BLaER1 treated with 17β-estradiol and CSF1 and Interleukin-3, amounts not matched to agents 10 nM and 100 nM (cell line): ENCODE measurements around the gene RETN.
A peak's percentile ranks its signal among the peaks of the same experiment; 100 is the strongest.

Experiments
- H3K27ac ChIP-seq, 11 experiments: shearing (Covaris generic); formaldehyde crosslinking; 2 replicates each; pipeline ENCODE4 v1.8.1; 2022
- H3K27me3 ChIP-seq, 11 experiments: shearing (Covaris generic); formaldehyde crosslinking; 2 replicates each; pipeline ENCODE4 v1.8.1; 2022
- H3K36me3 ChIP-seq, 11 experiments: shearing (Covaris generic); formaldehyde crosslinking; 2 replicates each; pipeline ENCODE4 v1.8.1; 2022
- H3K4me1 ChIP-seq, 10 experiments: shearing (Covaris generic); formaldehyde crosslinking; 2 replicates each; pipeline ENCODE4 v1.8.1; 2022
- H3K4me2 ChIP-seq, 11 experiments: shearing (Covaris generic); formaldehyde crosslinking; 2 replicates each; pipeline ENCODE4 v1.8.1; 2022
- H3K4me3 ChIP-seq, 10 experiments: shearing (Covaris generic); formaldehyde crosslinking; 2 replicates each; pipeline ENCODE4 v1.8.1; 2022
- H3K9ac ChIP-seq, 11 experiments: shearing (Covaris generic); formaldehyde crosslinking; 2 replicates each; pipeline ENCODE4 v1.8.1; 2022
- H3K9me3 ChIP-seq, 11 experiments: shearing (Covaris generic); formaldehyde crosslinking; replicated peaks in 1 of 11; 2 replicates each; pipeline ENCODE4 v1.8.1; 2022
- H4K20me1 ChIP-seq, 11 experiments: shearing (Covaris generic); formaldehyde crosslinking; 2 replicates each; pipeline ENCODE4 v1.8.1; 2022
- Cebpa-rat ChIP-seq, 11 experiments: shearing (Covaris generic); IDR thresholded peaks; 2 replicates each; pipeline ENCODE4 v1.8.1; 2022

RETN gene

GRCh38 chr19:7674010-7675005 is 5.5 kb downstream of the RETN start:
- TF ChIP-seq Cebpa-rat (IDR thresholded peaks at IDR 0.05): peak in 1 of 11 experiments; percentile 49; a peak in 3 of 22 replicates
- peak overlapping the region; percentile 35 to 98 (median 93); a peak in 19 of 22 replicates for H3K4me2 ChIP-seq
- H3K9ac ChIP-seq: peak overlapping the region in 3 of 11 experiments; percentile 28 to 46 (median 38); a peak in 5 of 22 replicates
- peak overlapping the region in 2 of 10 experiments; percentile 8 to 20; a peak in 1 of 20 replicates for H3K4me3 ChIP-seq
- H3K27me3 ChIP-seq: peaks cover 0 to 20% (median 4%) of the 10 kb centered on the region in 11 experiments; a peak in 8 of 22 replicates
- H3K4me1 ChIP-seq: peaks cover 71 to 98% (median 87%) of the 10 kb centered on the region in 10 experiments
- peaks cover 0 to 33% (median 21%) of the 10 kb centered on the region in 11 experiments; a peak in 20 of 22 replicates for H3K9me3 ChIP-seq
- H4K20me1 ChIP-seq: no peaks in the 10 kb centered on the region
- H3K27ac ChIP-seq: peak overlapping the region; percentile 16 to 100 (median 91); a peak in 19 of 22 replicates
- H3K36me3 ChIP-seq: no peaks in the 10 kb centered on the region

- Histone ChIP-seq H3K4me3 (peak overlapping the region; percentile 35 to 100 (median 56); a peak in 19 of 20 replicates), H3K27ac (peak overlapping the region; percentile 25 to 100 (median 91); a peak in 21 of 22 replicates), H3K4me2 (peak overlapping the region; percentile 83 to 98 (median 93)), H3K4me1 (peaks cover 67 to 92% (median 83%) of the 10 kb centered on the region in 10 experiments), H3K9me3 (peaks cover 0 to 33% (median 21%) of the 10 kb centered on the region in 11 experiments; a peak in 20 of 22 replicates), H3K9ac (peak overlapping the region; percentile 66 to 81 (median 78); a peak in 21 of 22 replicates), H3K27me3 (peaks cover 0 to 20% (median 4%) of the 10 kb centered on the region in 11 experiments; a peak in 8 of 22 replicates), H3K36me3 (peaks cover 0 to 8% (median 0%) of the 10 kb centered on the region in 11 experiments; a peak in 2 of 22 replicates), H4K20me1 (no peaks in the 10 kb centered on the region; a peak in 1 of 22 replicates)
- TF ChIP-seq Cebpa-rat (IDR thresholded peaks at IDR 0.05): peak in 7 of 11 experiments; percentile 6 to 73 (median 53); a peak in 8 of 22 replicates
Observed at GRCh38 chr19:7676376-7676775, 7.5 kb downstream of the RETN start.

GRCh38 chr19:7676854-7677253 is 8.0 kb downstream of the RETN start, which contains the start of gene MCEMP1:
Gene MCEMP1, plus strand, starts transcription at chr19:7677090. Its CDS starts 31 bp downstream, at chr19:7677121.
- peak within 1 kb of the TSS; percentile 66 to 81 (median 78) for H3K9ac ChIP-seq
- peaks cover 0 to 8% (median 0%) of the 10 kb centered on the region in 11 experiments; a peak in 3 of 22 replicates for H3K36me3 ChIP-seq
- TF ChIP-seq Cebpa-rat (IDR thresholded peaks at IDR 0.05): peak in 4 of 11 experiments; percentile 6 to 60 (median 47); a peak in 5 of 22 replicates
- peak within 1 kb of the TSS; percentile 35 to 100 (median 56); a peak in 19 of 20 replicates for H3K4me3 ChIP-seq
- H4K20me1 ChIP-seq: no peaks in the 10 kb centered on the region; a peak in 1 of 22 replicates
- H3K4me1 ChIP-seq: peaks cover 67 to 89% (median 82%) of the 10 kb centered on the region in 10 experiments
- peak within 1 kb of the TSS; percentile 83 to 98 (median 93) for H3K4me2 ChIP-seq
- H3K27ac ChIP-seq: peak within 1 kb of the TSS; percentile 25 to 100 (median 91); a peak in 21 of 22 replicates
- H3K9me3 ChIP-seq: peaks cover 0 to 33% (median 21%) of the 10 kb centered on the region in 11 experiments; a peak in 20 of 22 replicates
- H3K27me3 ChIP-seq: peaks cover 0 to 20% (median 4%) of the 10 kb centered on the region in 11 experiments; a peak in 8 of 22 replicates

- no peak for TF ChIP-seq Cebpa-rat (IDR thresholded peaks at IDR 0.05)
Observed at GRCh38 chr19:7677669-7678311, 8.9 kb downstream of the RETN start.

GRCh38 chr19:7678971-7679751 is 10.3 kb downstream of the RETN start:
- peaks cover 20 to 30% (median 22%) of the 10 kb centered on the region in 11 experiments for H3K36me3 ChIP-seq
- peak overlapping the region in 4 of 10 experiments; percentile 1 to 100 (median 63); a peak in 6 of 20 replicates for H3K4me3 ChIP-seq
- peaks cover 0 to 16% (median 2%) of the 10 kb centered on the region in 11 experiments; a peak in 8 of 22 replicates for H3K27me3 ChIP-seq
- TF ChIP-seq Cebpa-rat (IDR thresholded peaks at IDR 0.05): no peak
- peaks cover 0 to 22% (median 10%) of the 10 kb centered on the region in 11 experiments; a peak in 10 of 22 replicates for H4K20me1 ChIP-seq
- H3K4me1 ChIP-seq: peaks cover 73 to 89% (median 83%) of the 10 kb centered on the region in 10 experiments
- H3K9me3 ChIP-seq: peaks cover 0 to 20% (median 15%) of the 10 kb centered on the region in 11 experiments; a peak in 18 of 22 replicates
- H3K27ac ChIP-seq: peak overlapping the region in 8 of 11 experiments; percentile 94 to 100 (median 99); a peak in 16 of 22 replicates
- H3K4me2 ChIP-seq: peak overlapping the region; percentile 82 to 98 (median 93)
- peak overlapping the region in 9 of 11 experiments; percentile 13 to 100 (median 94); a peak in 14 of 22 replicates for H3K9ac ChIP-seq

More at GRCh38 chr19:7677669-7678311, 8.9 kb downstream of the RETN start:
- peak overlapping the region in 9 of 10 experiments; percentile 35 to 100 (median 56); a peak in 14 of 20 replicates for H3K4me3 ChIP-seq
- H3K9me3 ChIP-seq: peaks cover 0 to 33% (median 21%) of the 10 kb centered on the region in 11 experiments; a peak in 20 of 22 replicates
- peaks cover 0 to 16% (median 4%) of the 10 kb centered on the region in 11 experiments; a peak in 8 of 22 replicates for H3K27me3 ChIP-seq
- H3K4me2 ChIP-seq: peak overlapping the region; percentile 83 to 98 (median 93)
- H3K9ac ChIP-seq: peak overlapping the region in 10 of 11 experiments; percentile 69 to 81 (median 78); a peak in 20 of 22 replicates
- peaks cover 0 to 9% (median 7%) of the 10 kb centered on the region in 11 experiments; a peak in 9 of 22 replicates for H4K20me1 ChIP-seq
- peak overlapping the region in 10 of 11 experiments; percentile 68 to 100 (median 92); a peak in 20 of 22 replicates for H3K27ac ChIP-seq
- H3K36me3 ChIP-seq: peaks cover 7 to 16% (median 8%) of the 10 kb centered on the region in 11 experiments
- H3K4me1 ChIP-seq: peaks cover 76 to 89% (median 85%) of the 10 kb centered on the region in 10 experiments

GRCh38 chr19:7679771-7680605 is 11.1 kb downstream of the RETN start:
- H3K9ac ChIP-seq: peak overlapping the region; percentile 91 to 100 (median 98); a peak in 21 of 22 replicates

More at GRCh38 chr19:7679771-7680605, 11.1 kb downstream of the RETN start:
- Histone ChIP-seq H3K4me3 (peak overlapping the region; percentile 76 to 100 (median 98)), H3K4me2 (peak overlapping the region; percentile 82 to 98 (median 93)), H3K27me3 (peaks cover 0 to 16% (median 0%) of the 10 kb centered on the region in 11 experiments; a peak in 8 of 22 replicates), H3K27ac (peak overlapping the region in 9 of 11 experiments; percentile 94 to 100 (median 99); a peak in 17 of 22 replicates), H3K9me3 (peaks cover 0 to 12% (median 8%) of the 10 kb centered on the region in 11 experiments; a peak in 12 of 22 replicates), H4K20me1 (peaks cover 4 to 30% (median 18%) of the 10 kb centered on the region in 11 experiments; a peak in 11 of 22 replicates), H3K36me3 (peaks cover 20 to 38% (median 30%) of the 10 kb centered on the region in 11 experiments), H3K4me1 (peaks cover 64 to 89% (median 75%) of the 10 kb centered on the region in 10 experiments)
- no peak for TF ChIP-seq Cebpa-rat (IDR thresholded peaks at IDR 0.05)
